Heart left ventricle (tissue), 13 donors: ENCODE measurements around the gene GTF2IRD1.

Experiments used
- POLR2A ChIP-seq, 2 donors: fragments of 450-650 bp; IDR thresholded peaks; one replicate each; pipeline ENCODE4 v1.6.1; 2017; ENCODE audit warnings: antibody characterized with exemption in 2 of 2, mild to moderate bottlenecking in 2 of 2, moderate library complexity in 2 of 2
- TF ChIP-seq, protein P1 (sequence below), 12 donors: fragments of 200-600 bp; sonication (generic) in 4 of 12; IDR thresholded peaks; one replicate each; pipeline versions ENCODE4 v1.5.0 to v1.8.0; 2018 to 2022; ENCODE audit warnings: antibody characterized with exemption in 12 of 12, mild to moderate bottlenecking in 5 of 12
- donor health status: ischemic (EF 13 %, LVEDD 7.1; RV severe dilation, severe dysfunction).
- donor health status: DM: no; HTN: yes; CAD: no.
- donor health status: DM: no; HTN: no; CAD: no.
- donor health status: ischemic (EF 25% LVEDD 6.9; RV normal size, moderate dysfunction).
- donor health status: ischemic (EF 25% LVEDD 5.7; RV mildly dilated, moderate dysfunction).
- donor health status: ischemic (EF 35%, LVEDD 5.7; RV mildly dilated, moderate dysfunction).
- donor health status: nonischemic (EF 11% LVEDD 7.7; RV severe dilation, severe dysfunction).
- donor health status: DM: yes; HTN: yes; CAD: no.
- donor health status: PGD.
- donor health status: ischemic (EF 29% LVEDD 5.4; RV normal size, mild dysfunction).
- donor health status: nonischemic (EF 23%, LVEDD 6.1; RV moderate dilation, normal function).

DNA sequence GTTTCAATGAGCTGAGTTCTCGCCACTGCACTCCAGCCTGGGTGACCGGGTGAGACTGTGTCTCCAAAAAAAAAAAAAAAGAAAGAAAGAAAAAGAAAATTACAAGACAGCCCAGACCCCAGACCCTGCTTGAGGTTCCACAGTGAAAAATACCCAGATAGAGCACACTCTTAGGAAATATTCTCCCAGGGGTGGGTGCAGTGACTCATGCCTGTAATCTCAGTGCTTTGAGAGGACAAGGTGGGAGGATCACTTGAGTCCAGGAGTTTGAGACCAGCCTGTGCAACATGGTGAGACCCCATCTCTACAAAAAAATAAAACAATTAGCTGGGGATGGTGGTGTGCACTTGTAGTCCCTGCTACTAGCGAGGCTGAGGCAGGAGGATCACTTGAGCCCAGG, 41.1 kb upstream of the GTF2IRD1 start:
- TF ChIP-seq, protein P1, sequence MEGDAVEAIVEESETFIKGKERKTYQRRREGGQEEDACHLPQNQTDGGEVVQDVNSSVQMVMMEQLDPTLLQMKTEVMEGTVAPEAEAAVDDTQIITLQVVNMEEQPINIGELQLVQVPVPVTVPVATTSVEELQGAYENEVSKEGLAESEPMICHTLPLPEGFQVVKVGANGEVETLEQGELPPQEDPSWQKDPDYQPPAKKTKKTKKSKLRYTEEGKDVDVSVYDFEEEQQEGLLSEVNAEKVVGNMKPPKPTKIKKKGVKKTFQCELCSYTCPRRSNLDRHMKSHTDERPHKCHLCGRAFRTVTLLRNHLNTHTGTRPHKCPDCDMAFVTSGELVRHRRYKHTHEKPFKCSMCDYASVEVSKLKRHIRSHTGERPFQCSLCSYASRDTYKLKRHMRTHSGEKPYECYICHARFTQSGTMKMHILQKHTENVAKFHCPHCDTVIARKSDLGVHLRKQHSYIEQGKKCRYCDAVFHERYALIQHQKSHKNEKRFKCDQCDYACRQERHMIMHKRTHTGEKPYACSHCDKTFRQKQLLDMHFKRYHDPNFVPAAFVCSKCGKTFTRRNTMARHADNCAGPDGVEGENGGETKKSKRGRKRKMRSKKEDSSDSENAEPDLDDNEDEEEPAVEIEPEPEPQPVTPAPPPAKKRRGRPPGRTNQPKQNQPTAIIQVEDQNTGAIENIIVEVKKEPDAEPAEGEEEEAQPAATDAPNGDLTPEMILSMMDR (IDR thresholded peaks at IDR 0.05): no peak
- no peak for TF ChIP-seq POLR2A (IDR thresholded peaks at IDR 0.05)
